Measurements from ENCODE around the gene SV2C. TPM values are rescaled to one million over a fixed set of nuclear protein-coding genes. Genes with fewer than 3 reads are reported as not detected.
"Not testable (repeated sequence)": the region's sequence is repeated elsewhere in the genome, so short reads cannot be mapped to it uniquely, and the experiment has no call there.

SV2C gene
- polyA plus RNA-seq, 3 donors, result 0.06 to 0.21 (median 0.13) TPM

GRCh38 chr5:76337953-76338451, 254.8 kb downstream of the SV2C start:
- DNase-seq, result peak; percentile 53

- DNase-seq, result no peak
Observed at GRCh38 chr5:76339919-76340318, 256.7 kb downstream of the SV2C start.

GRCh38 chr5:76341651-76342334, 258.6 kb downstream of the SV2C start:
- DNase-seq, result no peak

DNA sequence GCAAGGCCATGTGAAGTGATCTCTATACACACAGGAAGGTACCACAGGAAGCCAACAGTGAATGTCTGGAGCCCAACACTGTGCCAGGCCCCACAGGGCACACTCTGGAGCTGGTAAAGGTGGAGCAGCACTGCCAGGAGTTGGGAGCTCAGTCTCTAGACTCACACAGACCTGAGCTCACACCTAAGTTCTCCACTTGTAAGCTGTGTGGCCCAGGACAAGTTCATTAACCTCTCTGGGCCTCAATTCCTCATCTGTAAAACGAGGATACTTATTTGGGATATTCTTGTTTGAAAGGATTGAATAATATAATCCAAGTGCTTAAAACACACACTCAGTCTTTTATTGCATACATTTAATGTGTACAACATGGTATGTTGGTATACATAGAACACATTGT, 259.3 kb downstream of the SV2C start:
- DNase-seq, result no peak

GRCh38 chr5:76345582-76345981, 262.4 kb downstream of the SV2C start:
- DNase-seq, result no peak

DNA sequence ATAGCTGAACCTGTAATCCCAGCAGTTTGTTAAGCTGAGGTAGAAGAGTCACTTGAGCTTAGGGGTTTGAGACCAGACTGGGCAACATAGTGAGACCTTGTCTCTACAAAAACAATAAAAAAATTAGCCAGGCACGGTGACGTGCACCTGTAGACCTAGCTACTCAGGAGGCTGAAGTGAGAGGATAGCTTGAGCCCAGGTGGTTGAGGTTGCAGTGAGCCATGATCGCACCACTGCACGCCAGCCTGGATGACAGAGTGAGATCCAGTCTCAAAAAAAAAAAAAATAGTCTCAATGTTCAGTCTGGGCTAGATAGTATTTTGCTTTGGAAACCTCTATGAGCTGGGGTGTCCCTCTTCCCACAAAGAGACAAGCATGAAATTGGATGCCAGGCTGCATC, 268.0 kb downstream of the SV2C start:
- no peak for DNase-seq

- no peak for DNase-seq
Observed at GRCh38 chr5:76351577-76351976, 268.4 kb downstream of the SV2C start.

GRCh38 chr5:76356887-76357286, 273.7 kb downstream of the SV2C start:
- DNase-seq, result no peak

- no peak for DNase-seq
Observed at GRCh38 chr5:76363352-76364225, 280.4 kb downstream of the SV2C start.

- DNase-seq, result no peak
Observed at GRCh38 chr5:76364226-76364589, 281.0 kb downstream of the SV2C start.

DNA sequence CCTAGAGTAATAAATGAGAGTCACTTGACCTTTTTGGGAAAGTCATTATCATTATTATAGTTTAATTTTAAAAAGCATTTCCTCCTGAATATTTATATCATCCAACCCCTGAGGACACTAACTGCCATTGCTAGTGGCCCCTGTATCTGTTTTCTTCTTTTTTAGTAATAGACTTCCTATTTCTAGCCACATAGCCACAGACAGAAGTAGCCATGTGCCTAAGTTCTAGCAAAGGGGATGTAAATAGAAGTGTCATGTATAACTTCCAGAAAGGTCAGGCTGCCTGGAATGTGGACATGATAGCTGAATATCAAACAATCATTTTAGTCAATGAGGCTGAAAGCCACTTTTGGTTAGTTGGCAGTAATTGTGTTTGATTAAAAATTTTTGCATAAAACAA, 282.4 kb downstream of the SV2C start:
- no peak for DNase-seq

- no peak for DNase-seq
Observed at GRCh38 chr5:76366596-76366995, 283.4 kb downstream of the SV2C start.

- no peak for DNase-seq
Observed at GRCh38 chr5:76367623-76368371, 284.6 kb downstream of the SV2C start.

DNA sequence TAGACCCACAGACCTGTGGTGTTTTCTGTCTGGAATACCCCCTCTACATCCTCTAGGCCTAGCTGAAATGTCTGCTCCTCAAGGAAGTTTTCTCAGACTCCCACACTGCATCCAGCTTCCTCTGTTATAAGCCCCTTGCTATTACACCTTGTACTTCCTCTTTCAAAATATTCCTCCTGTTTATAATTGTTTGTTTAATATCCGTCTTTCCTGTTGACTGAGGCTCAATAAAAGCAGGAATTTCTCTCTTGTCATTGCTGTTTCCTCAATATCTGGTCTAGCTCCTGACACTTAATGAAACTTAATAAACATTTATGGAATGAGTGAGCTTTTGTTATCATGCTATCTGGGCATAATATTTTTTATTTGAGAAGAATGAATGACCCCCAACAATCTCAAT, 285.8 kb downstream of the SV2C start:
- no peak for DNase-seq

DNA sequence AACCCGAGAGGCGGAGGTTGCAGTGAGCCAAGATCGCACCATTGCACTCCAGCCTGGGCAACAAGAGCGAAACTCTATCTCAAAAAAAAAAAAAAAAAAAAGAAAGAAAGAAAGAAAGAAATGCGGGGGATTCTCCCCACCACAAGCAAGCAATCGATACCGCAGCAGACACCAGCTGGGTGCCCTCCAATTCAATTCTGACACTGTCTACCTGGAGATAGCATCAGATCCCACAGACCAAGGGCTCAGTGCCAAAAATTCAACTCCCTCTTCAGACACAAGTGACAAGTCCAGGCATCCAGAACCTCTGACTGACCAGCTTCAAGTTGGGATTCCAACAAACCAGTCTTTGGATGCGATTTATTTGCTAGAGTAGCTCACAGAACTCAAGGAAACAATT, 286.5 kb downstream of the SV2C start:
- not testable (repeated sequence) for DNase-seq

- DNase-seq, result no peak
Observed at GRCh38 chr5:76371960-76372322, 288.8 kb downstream of the SV2C start.

GRCh38 chr5:76372323-76373054, 289.3 kb downstream of the SV2C start:
- no peak for DNase-seq

- DNase-seq, result no peak
Observed at GRCh38 chr5:76376148-76376865, 293.1 kb downstream of the SV2C start.

GRCh38 chr5:76376866-76377230, 293.7 kb downstream of the SV2C start:
- no peak for DNase-seq

DNA sequence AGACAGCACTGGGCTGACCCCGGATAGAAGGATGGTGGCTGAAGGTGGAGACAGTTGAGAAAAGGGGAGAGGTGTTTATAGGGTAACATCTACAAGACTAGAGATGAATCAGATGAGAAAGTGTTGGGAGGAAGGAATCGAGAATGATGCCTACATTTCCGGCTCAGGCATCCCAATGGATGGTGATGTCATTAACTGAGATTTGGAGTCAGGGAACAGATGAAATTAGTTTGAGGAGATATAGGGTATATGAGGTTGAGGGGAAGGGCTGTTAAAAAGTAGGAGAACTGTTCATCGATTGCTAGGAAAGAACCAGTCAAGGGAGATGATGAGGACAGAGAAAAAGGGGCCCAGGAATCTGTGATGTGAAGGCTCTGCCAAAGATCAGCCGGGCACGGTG, 295.2 kb downstream of the SV2C start:
- no peak for DNase-seq

DNA sequence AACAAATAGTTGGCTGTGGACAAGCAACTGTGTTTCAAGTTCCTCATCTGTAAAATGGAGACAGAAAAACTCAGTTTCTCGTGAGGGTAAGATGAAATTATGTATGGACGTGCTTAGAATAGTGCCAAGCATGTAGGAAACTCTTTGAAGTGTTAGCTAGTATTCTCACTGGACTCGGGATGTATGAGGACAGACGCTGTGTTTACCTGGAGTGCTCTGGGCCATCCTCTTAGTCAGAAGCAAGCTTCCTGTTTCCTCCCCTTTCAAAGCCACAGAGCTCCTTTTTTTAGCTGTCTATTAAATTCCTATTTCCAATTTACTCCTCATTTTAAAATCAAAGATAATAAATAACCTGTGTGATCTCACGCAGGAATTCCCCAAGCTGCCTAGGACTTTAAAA, 296.1 kb downstream of the SV2C start:
- DNase-seq, result no peak

All from renal pelvis (tissue), 4 donors.